HEK293T (cell line): ENCODE results near the gene DSTYK.

Experiments used
- ARNT ChIP-seq: fragments of 450-650 bp; IDR thresholded peaks from 2 replicates; pipeline ENCODE4 v1.6.1; 2017; ENCODE audit warnings: mild to moderate bottlenecking
- BHLHE40 ChIP-seq: fragments of 450-650 bp; IDR thresholded peaks from 2 replicates; pipeline ENCODE4 v1.6.1; 2016; ENCODE audit warnings: mild to moderate bottlenecking, moderate library complexity, borderline replicate concordance
- ELF4 ChIP-seq: fragments of 450-650 bp; IDR thresholded peaks from 2 replicates; pipeline ENCODE4 v1.6.1; 2017; ENCODE audit warnings: antibody characterized with exemption
- FOXA1 ChIP-seq: fragments of 450-650 bp; IDR thresholded peaks from 2 replicates; pipeline ENCODE4 v1.6.1; 2016; ENCODE audit warnings: mild to moderate bottlenecking
- FOXK2 ChIP-seq: fragments of 450-650 bp; IDR thresholded peaks from 2 replicates; pipeline ENCODE4 v1.6.1; 2016; ENCODE audit warnings: mild to moderate bottlenecking
- FOXM1 ChIP-seq: fragments of 450-650 bp; IDR thresholded peaks from 2 replicates; pipeline ENCODE4 v1.6.1; 2017; ENCODE audit warnings: mild to moderate bottlenecking, borderline replicate concordance
- HDGF ChIP-seq: fragments of 450-650 bp; IDR thresholded peaks from 2 replicates; pipeline ENCODE4 v1.6.1; 2017; ENCODE audit warnings: antibody characterized with exemption, borderline replicate concordance
- NFRKB ChIP-seq: fragments of 450-650 bp; IDR thresholded peaks from 2 replicates; pipeline ENCODE4 v1.6.1; 2016; ENCODE audit warnings: mild to moderate bottlenecking, moderate library complexity
- SUZ12 ChIP-seq: fragments of 450-650 bp; IDR thresholded peaks from 2 replicates; pipeline ENCODE4 v1.6.1; 2016; ENCODE audit warnings: mild to moderate bottlenecking
- TARDBP ChIP-seq: fragments of 450-650 bp; IDR thresholded peaks from 2 replicates; pipeline ENCODE4 v1.6.1; 2016
- TF ChIP-seq, protein P1 (sequence below): fragments of 450-650 bp; IDR thresholded peaks from 2 replicates; pipeline ENCODE4 v1.6.1; 2016

- TF ChIP-seq, protein P1, sequence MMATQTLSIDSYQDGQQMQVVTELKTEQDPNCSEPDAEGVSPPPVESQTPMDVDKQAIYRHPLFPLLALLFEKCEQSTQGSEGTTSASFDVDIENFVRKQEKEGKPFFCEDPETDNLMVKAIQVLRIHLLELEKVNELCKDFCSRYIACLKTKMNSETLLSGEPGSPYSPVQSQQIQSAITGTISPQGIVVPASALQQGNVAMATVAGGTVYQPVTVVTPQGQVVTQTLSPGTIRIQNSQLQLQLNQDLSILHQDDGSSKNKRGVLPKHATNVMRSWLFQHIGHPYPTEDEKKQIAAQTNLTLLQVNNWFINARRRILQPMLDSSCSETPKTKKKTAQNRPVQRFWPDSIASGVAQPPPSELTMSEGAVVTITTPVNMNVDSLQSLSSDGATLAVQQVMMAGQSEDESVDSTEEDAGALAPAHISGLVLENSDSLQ = no peak
- TF ChIP-seq NFRKB (no peak), BHLHE40 (no peak), FOXK2 (no peak), TARDBP (no peak), ELF4 (no peak), ARNT (no peak), FOXA1 (no peak), FOXM1 (no peak), HDGF (no peak), SUZ12 (no peak)
Measured at GRCh38 chr1:205208811-205209210, 2.7 kb downstream of the DSTYK start.
